Stimulated activated CD4-positive, alpha-beta T cell treated with anti-CD3 and anti-CD28 coated beads, TNF-alpha, amount 100 ng/mL, for 1 hour (primary cell): ENCODE data around the gene LGR6.
"Not testable (repeated sequence)": the region's sequence is repeated elsewhere in the genome, so short reads cannot be mapped to it uniquely, and the experiment has no call there.

ENCODE experiments used
- DNase-seq, 3 donors: peaks; one replicate each; pipeline ENCODE4 v3.0.0-alpha.2; 2020; ENCODE audit warnings: low read depth in 3 of 3, low spot score in 1 of 3

The LGR6 gene

GRCh38 chr1:202259705-202260104, 66.1 kb downstream of the LGR6 start:
- no peak for DNase-seq

DNA sequence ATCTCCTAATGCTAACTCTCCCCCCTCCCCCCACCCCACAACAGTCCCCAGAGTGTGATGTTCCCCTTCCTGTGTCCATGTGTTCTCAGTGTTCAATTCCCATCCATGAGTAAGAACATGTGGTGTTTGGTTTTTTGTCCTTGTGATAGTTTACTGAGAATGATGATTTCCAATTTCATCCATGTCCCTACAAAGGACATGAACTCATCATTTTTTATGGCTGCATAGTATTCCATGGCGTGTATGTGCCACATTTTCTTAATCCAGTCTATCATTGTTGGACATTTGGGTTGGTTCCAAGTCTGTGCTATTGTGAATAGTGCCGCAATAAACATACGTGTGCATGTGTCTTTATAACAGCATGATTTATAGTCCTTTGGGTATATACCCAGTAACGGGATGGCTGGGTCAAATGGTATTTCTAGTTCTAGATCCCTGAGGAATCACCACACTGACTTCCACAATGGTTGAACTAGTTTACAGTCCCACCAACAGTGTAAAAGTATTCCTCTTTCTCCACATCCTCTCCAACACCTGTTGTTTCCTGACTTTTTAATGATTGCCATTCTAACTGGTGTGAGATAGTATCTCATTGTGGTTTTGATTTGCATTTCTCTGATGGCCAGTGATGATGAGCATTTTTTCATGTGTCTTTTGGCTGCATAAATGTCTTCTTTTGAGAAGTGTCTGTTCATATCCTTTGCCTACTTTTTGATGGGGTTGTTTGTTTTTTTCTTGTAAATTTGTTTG, 67.8 kb downstream of the LGR6 start:
- DNase-seq = not testable (repeated sequence)

GRCh38 chr1:202263628-202264027, 70.0 kb downstream of the LGR6 start:
- no peak for DNase-seq

DNA sequence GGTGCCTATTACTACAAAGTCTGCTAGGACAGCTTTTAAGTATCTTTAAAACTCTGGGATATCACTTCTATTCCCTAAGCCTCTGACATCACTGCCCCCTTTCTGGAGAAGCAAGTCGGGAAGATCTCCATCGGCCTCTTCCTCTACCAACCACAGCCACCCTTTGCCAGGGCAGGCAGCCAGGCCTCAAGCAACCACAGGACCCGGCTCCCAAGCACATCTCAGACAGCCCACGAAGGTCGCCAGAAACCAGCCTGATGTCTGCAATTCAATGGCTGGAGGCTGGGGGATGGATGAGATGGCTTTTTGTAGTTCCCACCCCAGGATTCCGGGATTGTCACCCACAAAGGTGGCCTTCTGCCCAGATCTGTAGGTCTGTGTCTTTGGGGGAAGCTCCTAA, 70.7 kb downstream of the LGR6 start:
- no peak for DNase-seq

DNA sequence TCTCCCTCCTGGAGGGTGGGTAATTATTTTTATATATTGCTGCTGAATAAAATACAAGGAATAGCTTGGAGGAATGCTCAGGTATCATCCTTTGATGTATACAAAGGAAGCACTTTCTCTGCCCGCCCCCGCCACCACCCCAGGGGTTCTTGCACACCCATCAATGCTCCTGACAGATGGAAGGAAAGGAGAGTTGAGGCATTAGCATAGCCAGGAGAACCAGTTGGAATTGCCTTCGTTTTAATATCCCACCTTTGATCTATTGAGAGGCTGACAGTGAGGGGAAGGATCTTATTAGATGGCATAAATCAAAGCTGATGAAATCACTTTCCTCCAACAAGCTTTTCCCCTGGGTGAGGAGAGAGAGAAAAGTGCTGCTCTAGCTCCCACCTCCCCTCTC, 71.1 kb downstream of the LGR6 start:
- no peak for DNase-seq

DNA sequence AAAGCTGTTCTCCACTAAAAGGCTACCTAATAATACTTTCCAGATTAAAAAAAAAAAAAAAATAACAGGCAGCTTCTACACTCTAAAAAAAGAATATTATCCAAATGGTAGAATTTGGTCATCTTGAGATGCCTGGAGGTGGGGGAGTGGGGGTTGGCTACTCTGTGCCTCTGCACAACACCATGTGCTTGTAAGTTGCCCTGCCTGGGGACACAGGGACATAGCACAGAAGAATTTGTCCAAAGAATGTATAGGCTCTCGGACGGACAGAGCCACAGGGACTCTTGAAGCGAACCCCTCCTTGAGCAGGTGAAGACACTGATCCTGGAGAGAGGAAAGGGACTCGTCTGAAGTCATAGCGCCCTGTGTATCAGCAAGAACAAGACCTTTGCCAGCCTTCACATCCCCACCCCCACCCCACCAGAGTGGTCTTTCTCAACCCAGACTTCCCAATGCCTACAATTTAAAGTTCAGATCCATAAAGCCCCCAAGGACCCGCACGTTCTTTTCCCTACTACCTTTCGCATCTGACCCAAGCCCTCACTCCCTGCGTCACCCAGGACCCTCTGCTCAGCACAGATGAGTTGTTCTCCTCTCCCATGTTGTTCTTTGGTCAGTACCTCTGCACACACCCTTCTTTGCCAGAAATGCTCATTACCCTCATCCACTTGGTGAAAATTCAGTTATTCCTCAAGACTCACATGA, 72.6 kb downstream of the LGR6 start:
- DNase-seq = no peak

- DNase-seq = no peak
Measured at GRCh38 chr1:202268032-202268431, 74.4 kb downstream of the LGR6 start.

GRCh38 chr1:202268817-202269216, 75.2 kb downstream of the LGR6 start:
- DNase-seq = no peak

DNA sequence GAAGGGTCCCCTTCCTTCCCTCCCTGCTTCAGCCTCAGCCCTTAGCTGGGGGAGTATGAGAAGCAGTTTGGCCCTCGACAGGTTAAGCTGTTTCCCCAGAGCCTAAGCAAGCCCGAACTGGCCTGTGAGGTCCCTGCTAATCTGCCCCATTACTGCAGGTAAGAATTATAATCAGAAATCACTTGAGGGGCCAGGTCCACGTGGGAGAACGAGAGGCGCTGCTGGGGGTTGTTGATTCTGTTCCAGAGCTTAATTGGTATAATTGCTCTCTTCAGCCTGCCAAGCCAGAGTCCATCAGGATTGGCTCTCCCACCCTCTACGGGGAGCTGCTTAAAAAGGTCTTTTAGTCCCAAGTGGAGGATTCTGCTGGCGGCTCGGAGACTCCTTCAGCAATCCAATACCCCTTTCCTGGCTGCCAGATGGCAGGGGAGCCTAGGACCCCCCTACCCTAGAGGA, 77.3 kb downstream of the LGR6 start:
- DNase-seq = no peak

GRCh38 chr1:202272103-202272845, 78.7 kb downstream of the LGR6 start:
- DNase-seq = no peak

GRCh38 chr1:202274611-202275010, 81.0 kb downstream of the LGR6 start:
- peak in 1 of 3 donors; percentile 2 for DNase-seq

DNA sequence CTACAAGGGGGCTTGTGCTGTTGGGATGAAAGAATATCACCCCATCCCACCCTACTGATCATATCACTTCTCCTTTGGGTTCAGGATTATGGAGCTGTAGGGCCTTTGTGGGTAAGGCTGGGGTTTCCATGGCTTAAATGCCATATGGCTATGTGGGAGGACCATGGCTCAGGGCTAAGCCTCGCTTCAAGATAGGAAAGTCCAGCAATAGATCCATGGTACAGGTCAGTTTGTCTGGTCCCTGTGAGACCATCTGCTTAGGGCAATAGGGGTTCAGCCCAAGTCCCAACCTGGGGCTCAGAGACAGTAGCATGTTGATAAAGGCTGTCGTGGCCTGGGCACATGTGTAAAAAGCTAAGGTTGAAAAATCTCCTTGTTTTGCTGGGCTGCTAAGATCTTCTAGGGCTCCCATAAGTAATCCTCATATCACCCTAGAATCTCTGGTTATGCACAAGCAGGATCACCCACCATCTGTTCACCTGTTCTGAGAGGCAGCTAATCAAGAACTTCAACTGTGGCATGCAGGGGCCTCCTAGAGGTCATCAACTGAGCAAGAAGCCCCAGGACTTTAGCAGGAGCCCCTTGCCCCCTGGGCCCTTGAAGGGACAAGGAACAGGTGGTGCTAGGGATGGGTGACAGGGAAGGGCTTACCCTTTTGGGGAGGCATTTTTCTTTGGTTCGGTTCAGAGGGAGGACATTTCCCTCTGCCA, 81.6 kb downstream of the LGR6 start:
- no peak for DNase-seq

GRCh38 chr1:202276081-202276715, 82.6 kb downstream of the LGR6 start:
- no peak for DNase-seq

- no peak for DNase-seq
Measured at GRCh38 chr1:202276920-202277319, 83.3 kb downstream of the LGR6 start.

- DNase-seq = no peak
Measured at GRCh38 chr1:202278751-202279150, 85.2 kb downstream of the LGR6 start.

DNA sequence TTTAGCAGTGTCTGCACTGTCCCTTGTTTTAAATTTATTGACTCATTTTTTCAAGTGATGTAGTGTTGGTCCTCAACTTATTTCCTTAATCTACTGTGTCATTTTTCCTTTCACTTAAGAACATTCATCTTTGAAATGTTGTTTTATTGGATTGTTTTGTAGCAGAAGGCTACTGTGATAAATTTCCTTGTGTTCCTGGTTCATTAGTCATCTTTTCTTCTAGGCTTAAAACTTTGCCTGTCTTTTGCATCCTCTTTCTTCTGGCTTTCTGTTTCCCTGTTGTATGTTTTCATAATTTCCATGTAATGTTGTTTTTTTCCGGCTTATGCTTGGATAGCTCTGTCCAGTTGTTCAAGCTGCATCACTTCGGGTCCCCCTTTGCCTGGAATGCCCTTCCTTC, 86.2 kb downstream of the LGR6 start:
- no peak for DNase-seq

DNA sequence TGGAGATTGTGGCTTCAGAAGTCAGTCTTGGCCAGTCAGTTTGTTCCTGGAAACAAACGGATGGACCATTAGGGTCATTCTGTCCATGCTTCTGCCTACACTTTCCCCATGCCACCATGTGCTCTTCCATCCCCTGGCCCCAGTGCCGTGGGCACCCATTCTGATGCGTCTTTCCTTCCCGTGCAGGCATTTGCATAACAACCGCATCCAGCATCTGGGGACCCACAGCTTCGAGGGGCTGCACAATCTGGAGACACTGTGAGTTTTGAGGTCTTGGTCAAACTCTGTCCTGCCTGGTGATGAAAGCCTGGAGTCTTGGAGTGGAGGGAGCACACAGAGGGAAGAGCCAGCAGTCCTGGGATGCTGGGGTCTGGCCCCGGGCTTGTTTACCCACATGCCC, 87.0 kb downstream of the LGR6 start:
- no peak for DNase-seq

DNA sequence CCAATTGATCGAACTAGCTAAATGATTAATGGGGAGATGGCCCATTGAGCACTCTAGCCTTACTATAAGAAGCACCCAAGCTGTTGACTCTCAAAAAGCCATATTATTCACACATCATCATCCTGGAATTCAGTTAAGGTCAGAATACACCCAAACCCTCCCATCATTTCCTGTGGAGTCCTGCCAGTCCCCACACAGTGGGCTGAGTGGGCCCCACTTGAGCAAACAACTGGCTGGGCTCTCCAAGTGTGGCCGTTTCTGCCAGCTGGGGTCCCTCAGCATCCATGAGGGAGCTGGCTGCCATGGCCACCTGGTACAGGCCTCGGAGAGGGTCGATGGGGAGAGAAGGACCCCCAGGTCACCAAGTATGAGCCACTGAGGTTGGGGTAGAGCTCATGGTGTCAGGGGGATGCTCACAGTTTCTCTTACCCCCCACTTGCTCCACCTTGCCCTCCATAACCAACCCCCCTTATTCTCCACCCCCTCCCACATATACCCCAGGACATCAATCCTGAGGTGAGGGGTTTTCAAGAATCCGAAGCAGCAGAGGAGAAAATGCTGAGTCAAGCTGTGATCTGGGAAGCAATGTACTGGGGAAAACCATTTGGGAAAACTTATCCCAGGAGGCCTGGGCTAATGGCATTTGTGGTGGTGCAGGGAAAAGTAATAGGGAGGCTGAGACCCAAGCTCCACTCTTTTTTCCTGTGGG, 87.9 kb downstream of the LGR6 start:
- no peak for DNase-seq

DNA sequence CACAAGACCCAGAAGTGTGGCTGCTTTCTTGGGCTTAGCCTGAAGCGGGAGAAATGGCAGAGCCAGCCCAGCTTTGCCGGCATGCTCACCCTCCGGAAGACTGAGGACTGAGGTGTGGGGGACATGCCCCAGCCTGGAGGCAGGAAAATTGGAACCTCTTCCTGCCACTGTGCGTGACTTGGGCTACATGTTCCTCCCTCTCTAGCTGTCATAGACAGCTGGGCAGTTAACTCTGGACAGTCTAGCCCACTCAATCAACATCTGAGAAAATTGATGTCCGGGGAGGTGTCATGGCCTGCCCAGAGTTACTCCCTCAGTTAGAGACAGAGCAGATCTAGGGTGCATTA, 88.4 kb downstream of the LGR6 start:
- no peak for DNase-seq

GRCh38 chr1:202282596-202283283, 89.1 kb downstream of the LGR6 start:
- DNase-seq = no peak
